Fibroblast of mammary gland (primary cell): ENCODE results near the gene CCDC3.
A peak's percentile ranks its signal among the peaks of the same experiment; 100 is the strongest.

Experiments
- DNase-seq: peaks from one replicate; pipeline ENCODE4 v3.0.0-alpha.2; 2010; ENCODE audit warnings: low read depth
- H3K4me3 ChIP-seq: 2 replicates; pipeline ENCODE4 v1.5.1; 2011; ENCODE audit warnings: low read depth, mild to moderate bottlenecking, low read length, moderate library complexity; ENCODE audit not compliant: control insufficient read depth
- TF ChIP-seq, protein P1 (sequence below): conservative IDR thresholded peaks from 2 replicates; pipeline ENCODE4 v1.5.1; 2011; ENCODE audit warnings: low read depth, low read length, inconsistent platforms; ENCODE audit not compliant: control insufficient read depth, insufficient read depth

The CCDC3 gene

GRCh38 chr10:12947741-12948140, 53.8 kb downstream of the CCDC3 start:
- no peak for DNase-seq
- H3K4me3 ChIP-seq: no peak overlapping the region
- TF ChIP-seq, protein P1, sequence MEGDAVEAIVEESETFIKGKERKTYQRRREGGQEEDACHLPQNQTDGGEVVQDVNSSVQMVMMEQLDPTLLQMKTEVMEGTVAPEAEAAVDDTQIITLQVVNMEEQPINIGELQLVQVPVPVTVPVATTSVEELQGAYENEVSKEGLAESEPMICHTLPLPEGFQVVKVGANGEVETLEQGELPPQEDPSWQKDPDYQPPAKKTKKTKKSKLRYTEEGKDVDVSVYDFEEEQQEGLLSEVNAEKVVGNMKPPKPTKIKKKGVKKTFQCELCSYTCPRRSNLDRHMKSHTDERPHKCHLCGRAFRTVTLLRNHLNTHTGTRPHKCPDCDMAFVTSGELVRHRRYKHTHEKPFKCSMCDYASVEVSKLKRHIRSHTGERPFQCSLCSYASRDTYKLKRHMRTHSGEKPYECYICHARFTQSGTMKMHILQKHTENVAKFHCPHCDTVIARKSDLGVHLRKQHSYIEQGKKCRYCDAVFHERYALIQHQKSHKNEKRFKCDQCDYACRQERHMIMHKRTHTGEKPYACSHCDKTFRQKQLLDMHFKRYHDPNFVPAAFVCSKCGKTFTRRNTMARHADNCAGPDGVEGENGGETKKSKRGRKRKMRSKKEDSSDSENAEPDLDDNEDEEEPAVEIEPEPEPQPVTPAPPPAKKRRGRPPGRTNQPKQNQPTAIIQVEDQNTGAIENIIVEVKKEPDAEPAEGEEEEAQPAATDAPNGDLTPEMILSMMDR: no peak

DNA sequence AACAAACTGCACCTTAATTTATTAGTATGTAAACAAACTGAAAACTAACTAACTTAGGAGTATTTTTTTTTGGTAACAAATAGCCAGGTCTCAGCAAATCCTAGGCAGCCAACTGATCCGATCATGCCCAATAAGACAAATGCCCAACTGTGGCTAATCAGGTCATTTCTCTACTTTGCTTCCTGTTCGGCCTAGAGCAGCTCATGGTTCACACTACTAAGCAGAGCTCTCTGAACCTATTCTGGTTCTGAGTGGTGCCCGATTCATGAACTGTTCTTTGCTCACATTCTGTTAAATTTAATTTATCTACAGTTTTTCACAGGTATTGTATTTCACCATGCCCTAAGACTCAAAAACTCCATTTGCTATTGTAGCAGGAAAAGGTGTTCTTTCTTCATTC, 55.1 kb downstream of the CCDC3 start:
- no peak for DNase-seq
- TF ChIP-seq, protein P1: no peak
- no peak overlapping the region for H3K4me3 ChIP-seq

DNA sequence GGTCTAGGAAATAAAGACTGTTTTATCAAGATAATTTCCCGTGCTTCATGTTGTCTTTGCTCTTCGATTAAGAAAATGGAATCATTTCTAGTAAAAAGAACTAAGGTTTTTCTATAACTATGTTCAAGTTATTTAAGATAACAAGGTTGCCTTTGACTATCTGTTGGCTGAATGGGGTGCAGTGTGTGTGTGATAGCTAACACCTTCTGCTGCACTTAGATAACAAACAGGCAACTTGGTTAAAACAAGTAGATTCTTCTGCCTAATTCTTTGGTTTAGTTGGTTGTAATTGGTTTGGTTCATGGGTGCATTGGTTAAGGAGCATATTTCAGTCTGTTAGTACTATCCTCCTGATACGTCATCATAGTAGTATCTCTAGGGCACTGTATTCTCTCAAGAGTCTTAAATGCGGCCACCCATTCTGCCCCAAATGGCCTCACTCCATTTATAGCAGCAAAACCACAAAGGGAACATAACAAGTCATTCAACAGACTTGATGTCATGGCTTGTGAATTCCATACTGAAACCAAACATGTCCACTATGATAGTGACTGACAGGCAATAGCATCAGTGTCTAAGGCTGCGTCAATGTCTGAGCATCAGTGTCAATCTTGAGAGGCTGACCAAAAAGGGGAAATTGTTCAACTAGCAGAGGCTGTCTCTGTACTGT, 55.7 kb downstream of the CCDC3 start:
- H3K4me3 ChIP-seq: no peak overlapping the region
- no peak for DNase-seq

DNA sequence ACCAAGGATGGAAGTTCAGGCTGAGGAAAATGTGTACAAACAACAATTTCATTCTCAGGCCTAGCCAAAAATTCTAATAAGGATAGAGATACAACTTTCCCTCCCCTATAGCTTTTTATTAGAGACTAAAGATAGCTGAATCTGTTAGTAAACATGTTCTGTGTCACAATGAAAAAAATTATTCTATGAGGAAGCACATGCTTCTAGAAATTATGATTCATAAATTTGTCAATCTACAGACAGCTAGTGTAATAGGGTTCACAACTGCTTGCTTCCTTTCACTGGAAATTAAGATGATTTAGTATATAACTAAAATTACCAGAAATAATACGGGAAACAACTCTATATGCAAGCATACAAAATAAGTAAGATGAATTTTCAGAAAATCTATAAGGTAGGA, 56.6 kb downstream of the CCDC3 start:
- no peak for DNase-seq
- no peak overlapping the region for H3K4me3 ChIP-seq
- TF ChIP-seq, protein P1: no peak

More for the DNA sequence above, 55.7 kb downstream of the CCDC3 start:
- TF ChIP-seq, protein P1: no peak

DNA sequence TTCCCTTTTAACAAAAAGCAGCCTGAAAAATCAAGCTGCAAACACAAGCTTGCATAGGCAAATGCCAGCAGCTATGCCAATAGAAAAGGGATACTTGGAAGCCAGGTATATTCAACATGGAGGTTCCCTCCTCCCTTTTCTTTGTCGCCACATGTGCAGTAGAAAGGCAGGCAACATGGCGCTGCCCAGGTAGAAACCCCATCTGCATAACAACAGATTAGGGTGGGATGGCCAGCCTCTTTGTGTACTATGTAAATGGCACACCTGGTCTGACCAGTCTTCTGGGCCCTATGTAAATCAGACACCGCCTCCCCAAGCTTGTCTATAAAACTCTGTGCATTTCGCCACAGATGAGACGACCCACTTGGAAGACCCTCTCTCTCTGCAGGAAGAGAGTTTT, 58.1 kb downstream of the CCDC3 start:
- no peak overlapping the region for H3K4me3 ChIP-seq
- TF ChIP-seq, protein P1: no peak
- DNase-seq: no peak

DNA sequence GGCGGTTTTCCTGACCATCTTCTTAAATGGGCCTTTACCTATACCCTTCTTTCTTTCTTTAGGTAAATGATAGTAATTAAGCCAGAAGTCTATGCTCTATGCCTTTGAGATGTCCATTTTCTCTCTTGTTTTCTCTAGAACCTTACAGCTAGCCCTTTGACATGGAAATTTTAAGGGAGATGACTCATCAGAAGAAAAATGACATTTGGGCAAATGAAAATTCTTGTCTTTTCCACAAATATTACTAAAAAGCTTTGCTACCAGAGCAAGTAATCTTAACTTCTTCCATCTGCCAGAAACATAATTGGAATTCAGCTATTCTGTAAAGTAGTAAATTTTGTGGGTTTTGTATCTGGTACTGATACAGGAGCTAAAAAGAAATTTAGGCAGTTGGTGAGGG, 59.5 kb downstream of the CCDC3 start:
- DNase-seq: peak; percentile 7
- TF ChIP-seq, protein P1: no peak
- no peak overlapping the region for H3K4me3 ChIP-seq

- DNase-seq: no peak
- no peak overlapping the region for H3K4me3 ChIP-seq
- TF ChIP-seq, protein P1: no peak
Observed at GRCh38 chr10:12940791-12941190, 60.7 kb downstream of the CCDC3 start.
